Suprapubic skin (tissue), 4 donors: ENCODE data around the gene DNAJC7. TPM values are rescaled to one million over a fixed set of nuclear protein-coding genes. Genes with fewer than 3 reads are reported as not detected.

Source experiments
- DNase-seq, 2 donors: peaks; one replicate each; pipeline ENCODE4 v3.0.0-alpha.2; 2019; ENCODE audit warnings: low spot score in 2 of 2
- H3K27ac ChIP-seq: fragments of 200-600 bp; sonication (generic); one replicate; pipeline ENCODE4 v1.5.1; 2019
- H3K27me3 ChIP-seq: fragments of 200-600 bp; sonication (generic); one replicate; pipeline ENCODE4 v1.5.1; 2019
- H3K36me3 ChIP-seq: fragments of 200-600 bp; sonication (generic); one replicate; pipeline ENCODE4 v1.5.1; 2019
- H3K4me1 ChIP-seq: fragments of 200-600 bp; sonication (generic); one replicate; pipeline ENCODE4 v1.5.1; 2019
- H3K4me3 ChIP-seq: fragments of 200-600 bp; sonication (generic); one replicate; pipeline ENCODE4 v1.5.1; 2019; ENCODE audit warnings: mild to moderate bottlenecking
- H3K9me3 ChIP-seq: fragments of 200-600 bp; sonication (generic); one replicate; pipeline ENCODE4 v1.5.1; 2019
- CTCF ChIP-seq, 2 donors: fragments of 200-600 bp in 1 of 2; fragments of 450-650 bp in 1 of 2; sonication (generic) in 1 of 2; IDR thresholded peaks; one replicate each; pipeline ENCODE4 v1.5.1; 2016 to 2019; ENCODE audit warnings: antibody characterized with exemption in 2 of 2, mild to moderate bottlenecking in 1 of 2, moderate library complexity in 1 of 2
- EP300 ChIP-seq: sonication (generic); formaldehyde crosslinking; IDR thresholded peaks from one replicate; pipeline ENCODE4 v1.6.1; 2017; ENCODE audit warnings: antibody characterized with exemption
- POLR2A ChIP-seq, 2 donors: fragments of 450-650 bp; IDR thresholded peaks; one replicate each; pipeline ENCODE4 v1.6.1; 2017; ENCODE audit warnings: antibody characterized with exemption in 2 of 2, mild to moderate bottlenecking in 2 of 2, moderate library complexity in 2 of 2
- POLR2AphosphoS5 ChIP-seq, 3 donors: sonication (generic); formaldehyde crosslinking; IDR thresholded peaks; one replicate each; pipeline ENCODE4 v1.6.1; 2017; ENCODE audit warnings: antibody characterized with exemption in 3 of 3
- WGBS: methylation state at CpG from one replicate; pipeline ENCODE4 v1.1.5; 2018; 5-methylcytosine and 5-hydroxymethylcytosine counted together
- total RNA-seq, 4 donors: library from RNA; depleted of rRNA; stranded (reverse); fragments of >200 nt; gene quantifications; one replicate each; pipeline ENCODE4 v1.1.0, GENCODE V29; 2016

DNAJC7 gene
- total RNA-seq, 4 donors from 2014 or later, result 57.5 to 82.6 (median 60.2) TPM

- H3K27me3 ChIP-seq, result no peaks in the 10 kb centered on the region
- 83% methylated on average over 5 of the region's 5 CpGs for WGBS
- no peak for DNase-seq
- H3K36me3 ChIP-seq, result no peaks in the 10 kb centered on the region
- H3K4me3 ChIP-seq, result no peak overlapping the region
- TF ChIP-seq CTCF (IDR thresholded peaks at IDR 0.05) (no peak), EP300 (no peak), POLR2A (IDR thresholded peaks at IDR 0.05) (no peak), POLR2AphosphoS5 (IDR thresholded peaks at IDR 0.05) (no peak)
- peaks cover 18% of the 10 kb centered on the region for H3K4me1 ChIP-seq
- no peak overlapping the region for H3K27ac ChIP-seq
- no peaks in the 10 kb centered on the region for H3K9me3 ChIP-seq
Measured at GRCh38 chr17:41962111-41962510, 55.1 kb downstream of the DNAJC7 start.

- WGBS, result 53% methylated on average over 17 of the region's 17 CpGs
- DNase-seq, result no peak
- H3K36me3 ChIP-seq, result no peaks in the 10 kb centered on the region
- TF ChIP-seq POLR2AphosphoS5 (IDR thresholded peaks at IDR 0.05) (no peak), CTCF (IDR thresholded peaks at IDR 0.05) (no peak), POLR2A (IDR thresholded peaks at IDR 0.05) (no peak), EP300 (no peak)
- H3K4me3 ChIP-seq, result no peak overlapping the region
- no peaks in the 10 kb centered on the region for H3K27me3 ChIP-seq
- H3K27ac ChIP-seq, result no peak overlapping the region
- H3K9me3 ChIP-seq, result no peaks in the 10 kb centered on the region
- H3K4me1 ChIP-seq, result no peaks in the 10 kb centered on the region
Measured at GRCh38 chr17:41959336-41960095, 57.7 kb downstream of the DNAJC7 start.

GRCh38 chr17:41959030-41959335 is 58.3 kb downstream of the DNAJC7 start:
- Histone ChIP-seq H3K4me1 (no peaks in the 10 kb centered on the region), H3K4me3 (no peak overlapping the region), H3K27ac (no peak overlapping the region), H3K27me3 (no peaks in the 10 kb centered on the region), H3K9me3 (no peaks in the 10 kb centered on the region), H3K36me3 (no peaks in the 10 kb centered on the region)
- DNase-seq, result no peak
- 75% methylated on average over 2 of the region's 2 CpGs for WGBS
- TF ChIP-seq POLR2AphosphoS5 (IDR thresholded peaks at IDR 0.05) (no peak), EP300 (no peak), POLR2A (IDR thresholded peaks at IDR 0.05) (no peak), CTCF (IDR thresholded peaks at IDR 0.05) (no peak)

GRCh38 chr17:41957869-41958439 is 59.3 kb downstream of the DNAJC7 start:
- Histone ChIP-seq H3K27ac (no peak overlapping the region), H3K4me1 (no peaks in the 10 kb centered on the region), H3K27me3 (no peaks in the 10 kb centered on the region), H3K9me3 (no peaks in the 10 kb centered on the region), H3K4me3 (no peak overlapping the region), H3K36me3 (no peaks in the 10 kb centered on the region)
- 92% methylated on average over 5 of the region's 6 CpGs for WGBS
- TF ChIP-seq POLR2AphosphoS5 (IDR thresholded peaks at IDR 0.05) (no peak), POLR2A (IDR thresholded peaks at IDR 0.05) (no peak), CTCF (IDR thresholded peaks at IDR 0.05) (no peak), EP300 (no peak)
- no peak for DNase-seq

GRCh38 chr17:41957031-41957868 is 60.0 kb downstream of the DNAJC7 start:
- TF ChIP-seq CTCF (IDR thresholded peaks at IDR 0.05) (no peak), EP300 (no peak), POLR2A (IDR thresholded peaks at IDR 0.05) (no peak), POLR2AphosphoS5 (IDR thresholded peaks at IDR 0.05) (no peak)
- H3K9me3 ChIP-seq, result no peaks in the 10 kb centered on the region
- H3K4me1 ChIP-seq, result no peaks in the 10 kb centered on the region
- H3K4me3 ChIP-seq, result no peak overlapping the region
- WGBS, result 77% methylated on average over 11 of the region's 11 CpGs
- no peaks in the 10 kb centered on the region for H3K36me3 ChIP-seq
- DNase-seq, result no peak
- no peaks in the 10 kb centered on the region for H3K27me3 ChIP-seq
- no peak overlapping the region for H3K27ac ChIP-seq
